GM23248 (cell line): Measurements from ENCODE around the gene PTPRN2.

Experiments used
- EZH2 ChIP-seq: fragments of 200-600 bp; sonication (generic); IDR thresholded peaks from 2 replicates; pipeline ENCODE4 v1.6.1; 2018; ENCODE audit warnings: antibody characterized with exemption, mild to moderate bottlenecking; ENCODE audit not compliant: insufficient read depth, poor library complexity, severe bottlenecking
- EZH2phosphoT487 ChIP-seq: fragments of 200-600 bp; sonication (generic); IDR thresholded peaks from 2 replicates; pipeline ENCODE4 v1.6.1; 2018; ENCODE audit warnings: antibody characterized with exemption, moderate library complexity, mild to moderate bottlenecking, low read depth; ENCODE audit not compliant: insufficient read depth

DNA sequence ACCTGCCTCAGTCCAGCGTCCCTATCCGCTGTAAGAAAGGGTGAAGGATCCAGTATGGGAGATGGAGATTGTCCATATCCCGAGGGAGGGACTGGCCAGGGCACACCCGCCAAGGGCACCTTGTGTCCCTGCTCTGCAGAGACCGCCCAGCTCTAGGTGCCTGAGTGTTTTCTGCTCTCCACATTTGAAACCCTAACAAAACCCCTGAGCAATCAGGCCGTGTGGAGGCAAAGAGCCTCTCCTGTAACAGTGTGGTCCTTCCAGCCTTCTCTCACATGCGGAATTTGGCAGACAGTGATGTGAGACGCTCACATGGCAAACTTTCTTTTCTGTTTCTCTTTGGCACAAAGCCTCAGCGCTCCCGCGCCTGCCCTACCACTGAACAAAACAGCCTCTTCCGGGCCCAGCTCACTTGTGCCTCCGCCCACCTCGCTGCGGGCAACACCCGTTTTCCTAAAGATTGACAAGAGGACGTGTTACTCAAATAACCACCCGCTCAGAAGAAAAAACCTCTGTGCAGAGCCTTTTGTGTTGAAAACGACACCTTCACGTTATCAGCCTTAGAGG is 736.0 kb downstream of the PTPRN2 start:
- TF ChIP-seq EZH2phosphoT487 (no peak), EZH2 (no peak)
